Measurements from ENCODE around the gene CCDC85A.

- TF ChIP-seq EZH2 (IDR thresholded peaks at IDR 0.05; ENCODE audit: insufficient read depth, poor library complexity, severe bottlenecking): no peak
- TF ChIP-seq EZH2phosphoT487 (IDR thresholded peaks at IDR 0.05; ENCODE audit: insufficient read depth, low read depth): no peak
These were observed 35.9 kb upstream of the CCDC85A start for GRCh38 chr2:56147907-56148306.
